H1 (cell line): Measurements from ENCODE around the gene SEPTIN7. TPM values are rescaled to one million over a fixed set of nuclear protein-coding genes. Genes with fewer than 3 reads are reported as not detected.

Experiments used
- CHD7 ChIP-seq: fragments of 300-600 bp; sonication (generic); IDR thresholded peaks from 2 replicates; pipeline ENCODE4 v1.7.1; 2012; ENCODE audit warnings: low read length, moderate library complexity, mild to moderate bottlenecking, inconsistent platforms; ENCODE audit not compliant: insufficient replicate concordance
- PHF8 ChIP-seq: fragments of 200-600 bp; sonication (generic); conservative IDR thresholded peaks from 2 replicates; pipeline ENCODE4 v1.7.1; 2012; ENCODE audit warnings: low read depth, mild to moderate bottlenecking, inconsistent platforms, low read length, moderate library complexity
- POLR2AphosphoS5 ChIP-seq: IDR thresholded peaks from 2 replicates; pipeline ENCODE4 v1.6.1; 2011; ENCODE audit warnings: low read depth, low read length
- SP1 ChIP-seq: IDR thresholded peaks from 2 replicates; pipeline ENCODE4 v1.6.1; 2011; ENCODE audit warnings: low read depth, low read length
- SP2 ChIP-seq: IDR thresholded peaks from 2 replicates; pipeline ENCODE4 v1.6.1; 2012; ENCODE audit warnings: mild to moderate bottlenecking, low read length, inconsistent platforms
- TAF7 ChIP-seq: optimal IDR thresholded peaks from 2 replicates; pipeline ENCODE3; 2011; ENCODE audit warnings: low read depth, mild to moderate bottlenecking, inconsistent platforms, low read length, moderate library complexity, borderline replicate concordance
- TCF12 ChIP-seq: IDR thresholded peaks from 2 replicates; pipeline ENCODE4 v1.6.1; 2011; ENCODE audit warnings: low read depth, mild to moderate bottlenecking, low read length
- polyA plus RNA-seq, 7 experiments: library from polyadenylated mRNA; depleted of rRNA in 3 of 7; stranded (reverse) in 5 of 7; unstranded in 2 of 7; fragments of >200 nt in 5 of 7; fragments of 200-250 nt in 2 of 7; gene quantifications; 1 replicate in 5 of 7; 2 replicates in 1 of 7; 4 replicates in 1 of 7; pipeline versions ENCODE4 v1.2.1 to v1.2.3, GENCODE V29; 2011 to 2013; ENCODE audit warnings: missing spikeins in 2 of 7, mixed read lengths in 2 of 7
- total RNA-seq: library from RNA; stranded (reverse); fragmentation: NEBNext Ultra II Directional; extraction: Animal tissue kit (Norgen Biotek cat#: 25700); gene quantifications from 2 replicates; pipeline ENCODE4 v1.2.1, GENCODE V29; 2021

SEPTIN7 gene
- total and polyA plus RNA-seq, 2 of the 8 experiments (the other 6 are each of a cell fraction or from before 2014, with no cell fraction given) = 85.3 to 183 TPM

DNA sequence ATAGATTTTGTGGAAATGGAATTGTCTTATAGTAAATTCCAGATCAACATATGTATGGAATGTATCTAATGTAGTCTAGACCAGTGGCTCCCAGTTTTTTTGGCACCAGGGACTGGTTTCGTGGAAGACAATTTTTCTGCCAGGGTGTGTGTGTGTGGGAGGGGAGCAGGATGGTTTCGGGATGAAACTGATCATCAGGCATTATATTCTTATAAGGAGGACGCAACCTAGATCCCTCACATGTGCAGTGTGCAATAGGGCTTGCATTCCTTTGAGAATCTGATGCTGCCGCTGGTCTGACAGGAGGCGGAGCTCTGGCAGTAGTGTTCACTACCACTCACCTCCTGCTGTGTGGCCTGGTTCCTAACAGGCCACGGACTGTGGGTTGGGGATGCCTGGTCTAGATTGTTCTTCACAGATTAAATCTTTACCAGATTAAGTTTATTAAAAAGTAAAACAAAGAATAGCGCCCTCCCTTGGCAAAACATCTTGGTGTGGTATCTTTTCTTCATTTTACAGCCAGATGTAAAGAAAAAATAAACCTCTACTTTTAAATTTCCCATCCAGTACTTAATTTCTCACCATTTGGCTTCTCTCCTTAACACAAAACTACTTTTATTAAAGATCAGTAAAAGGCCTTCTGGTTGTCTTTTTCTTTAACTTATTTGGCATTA, 48.4 kb downstream of the SEPTIN7 start (continued):
- TF ChIP-seq CHD7 (no peak), TAF7 (no peak), TCF12 (no peak), POLR2AphosphoS5 (no peak), SP2 (no peak), PHF8 (no peak), SP1 (no peak)
